HTR-8/SVneo (cell line): ENCODE data around the gene FAM162A.
"Not testable (repeated sequence)": the region's sequence is repeated elsewhere in the genome, so short reads cannot be mapped to it uniquely, and the experiment has no call there.

Experiments used
- DNase-seq: peaks from one replicate; pipeline ENCODE4 v3.0.0; 2011; ENCODE audit warnings: low spot score, mixed read lengths; ENCODE audit not compliant: insufficient read length
- FAIRE-seq: peaks from 2 replicates; lab custom pipeline; 2011; peaks lifted over from hg19 to GRCh38; lab: Jason Lieb, UNC

Gene FAM162A

DNA sequence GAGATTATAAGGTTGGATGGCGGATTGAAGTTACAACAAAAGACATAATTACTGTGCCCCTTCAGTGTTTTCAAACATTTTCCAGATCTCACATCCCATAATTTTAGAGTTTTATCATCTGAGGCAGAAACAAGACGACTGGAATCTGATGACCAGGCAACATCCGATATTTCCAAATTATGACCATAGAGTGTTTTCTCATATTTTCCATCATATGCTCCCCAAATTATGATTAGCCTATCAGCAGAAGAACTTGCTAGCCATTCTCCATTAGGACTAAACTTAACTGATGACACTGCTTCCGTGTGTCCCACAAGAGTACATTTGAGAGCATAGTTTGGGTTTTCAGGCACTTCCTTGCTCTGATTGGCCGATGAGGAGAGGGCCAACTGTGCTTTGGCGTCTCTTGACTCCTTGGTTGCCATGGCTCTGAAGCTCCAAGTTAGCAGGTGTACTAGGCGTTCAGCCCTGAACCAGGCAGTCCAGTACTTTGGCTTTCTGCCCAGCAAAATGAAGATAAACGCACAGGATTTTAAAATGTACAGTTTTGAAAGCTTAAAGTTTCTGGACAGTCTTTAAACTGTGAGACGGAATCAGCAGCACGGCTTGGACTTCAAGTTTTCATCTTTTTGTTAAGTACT lies 31.2 kb downstream of the FAM162A start:
- FAIRE-seq (no peak), DNase-seq (peak; percentile 34)

DNA sequence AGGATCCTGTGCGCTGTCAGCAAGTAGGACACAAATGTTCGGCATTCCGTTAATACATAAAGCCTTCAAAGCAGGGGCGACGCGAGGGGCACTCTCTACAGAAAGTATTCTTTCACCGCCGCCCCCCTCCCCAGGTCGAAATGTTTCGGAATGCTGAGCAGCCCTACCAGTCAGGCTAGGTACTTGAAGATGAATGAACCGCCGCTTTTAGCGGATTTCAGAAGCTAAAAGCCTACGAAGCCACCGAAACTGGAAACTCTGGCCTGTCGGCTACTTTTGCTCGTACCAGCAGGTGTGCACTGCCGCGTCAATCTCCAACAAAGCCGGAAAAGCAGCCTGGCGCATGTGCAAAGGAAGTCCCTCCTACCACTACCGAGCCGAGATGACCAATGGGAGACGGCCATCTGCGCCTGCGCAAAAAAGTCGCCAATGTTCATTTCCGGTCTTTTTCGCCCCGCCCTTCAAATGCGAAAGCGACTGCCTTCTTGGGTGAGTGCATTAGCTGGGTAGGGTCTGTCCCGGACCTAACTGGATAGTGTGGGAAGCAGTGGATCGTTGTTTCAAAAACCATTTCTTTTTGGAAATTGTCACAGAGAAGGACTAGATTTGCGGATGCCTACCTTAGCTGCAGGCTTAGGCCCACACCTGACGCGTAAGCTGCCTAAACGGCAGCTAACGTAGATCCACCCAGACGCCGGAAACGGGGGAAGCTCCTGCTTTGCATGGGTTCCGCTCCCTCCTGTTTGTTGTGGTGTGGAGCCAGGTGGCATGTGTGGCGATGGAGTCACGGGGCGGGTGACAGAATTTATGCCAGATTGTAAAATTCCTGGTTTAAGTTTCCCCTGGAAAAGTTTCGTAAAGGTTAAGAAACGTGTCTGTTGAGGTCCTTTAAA lies 32.0 kb downstream of the FAM162A start, which contains the start of gene WDR5B:
TSS of gene WDR5B (minus strand) at position 301 of the 893 bp plus-strand sequence. CDS start 534 bp downstream, outside the sequence.
- DNase-seq, result peak; percentile 98
- peak; percentile 83 for FAIRE-seq

DNA sequence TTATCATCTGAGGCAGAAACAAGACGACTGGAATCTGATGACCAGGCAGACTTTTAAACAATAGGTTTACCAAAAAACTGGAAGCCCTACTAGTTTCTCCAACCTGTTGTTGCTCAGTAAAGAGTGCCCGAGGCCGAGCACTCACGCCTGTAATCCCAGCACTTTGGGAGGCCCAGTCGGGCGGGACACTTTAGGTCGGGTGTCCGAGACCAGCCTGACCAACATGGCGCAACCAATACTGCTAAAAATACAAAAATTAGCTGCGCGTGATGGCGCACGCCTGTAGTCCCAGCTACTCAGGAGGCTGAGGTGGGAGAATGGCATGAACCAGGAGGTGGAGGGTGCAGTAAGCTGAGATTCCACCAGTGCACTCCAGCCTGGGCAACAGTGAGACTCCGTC lies 33.0 kb downstream of the FAM162A start:
- no peak for DNase-seq
- FAIRE-seq, result no peak

GRCh38 chr3:122421101-122421500 lies 37.1 kb downstream of the FAM162A start:
- DNase-seq (no peak), FAIRE-seq (no peak)

DNA sequence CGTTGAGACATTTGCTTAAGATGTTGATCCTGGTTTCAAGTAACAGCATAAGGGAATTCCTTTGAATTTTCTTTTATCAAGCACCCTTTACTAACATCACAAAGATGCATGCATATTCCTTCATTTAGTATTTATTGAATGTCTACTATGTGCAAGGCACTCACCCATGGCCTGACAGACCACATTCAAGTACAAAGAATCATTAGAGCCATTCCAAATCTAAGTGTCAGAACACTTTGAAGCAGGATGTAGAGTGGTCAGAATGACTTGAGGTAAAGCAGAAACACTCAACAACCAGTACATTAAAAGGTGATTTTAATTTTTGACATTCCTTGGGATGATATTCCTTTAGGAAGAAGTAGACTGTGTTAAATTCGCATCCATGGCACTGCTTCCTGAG lies 37.9 kb downstream of the FAM162A start:
- no peak for FAIRE-seq

GRCh38 chr3:122427857-122428471 lies 44.0 kb downstream of the FAM162A start:
- FAIRE-seq, result no peak
- DNase-seq, result no peak

More for the DNA sequence above, 37.9 kb downstream of the FAM162A start:
- DNase-seq, result no peak

- DNase-seq (no peak), FAIRE-seq (no peak)
These were observed 46.4 kb downstream of the FAM162A start for GRCh38 chr3:122430371-122430770.

DNA sequence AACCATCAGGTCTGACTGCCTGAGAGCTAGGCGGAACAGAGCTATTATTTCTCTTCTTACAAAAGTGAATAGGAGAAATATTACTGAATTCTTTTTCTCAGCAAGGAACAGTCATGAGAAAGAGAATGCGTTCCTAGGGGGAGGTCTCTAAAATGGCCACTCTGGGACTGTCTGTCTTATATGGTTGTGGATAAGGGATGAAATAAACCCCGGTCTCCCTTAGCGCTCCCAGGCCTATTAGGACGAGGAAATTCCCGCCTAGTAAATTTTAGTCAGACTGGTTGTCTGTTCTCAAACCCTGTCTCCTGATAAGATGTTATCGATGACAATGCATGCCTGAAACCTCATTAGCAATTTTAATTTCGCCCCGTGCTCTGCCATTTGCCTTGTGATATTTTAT lies 52.0 kb downstream of the FAM162A start:
- FAIRE-seq, result no peak
- no peak for DNase-seq

DNA sequence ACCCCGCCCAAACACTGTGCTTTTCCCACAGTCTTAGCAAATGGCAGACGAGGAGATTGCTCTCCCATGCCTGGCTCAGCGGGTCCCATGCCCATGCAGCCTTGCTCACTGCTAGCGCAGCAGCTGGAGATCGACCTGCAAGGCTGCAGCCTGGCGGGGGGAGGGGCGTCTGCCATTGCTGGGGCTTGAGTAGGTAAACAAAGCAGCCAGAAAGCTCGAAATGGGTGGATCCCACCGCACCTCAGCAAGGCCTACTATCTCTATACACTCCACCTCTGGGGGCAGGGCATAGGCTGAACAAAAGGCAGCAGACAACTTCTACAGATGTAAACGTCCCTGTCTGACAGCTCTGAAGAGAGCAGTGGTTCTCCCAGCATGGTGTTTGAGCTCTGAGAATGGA lies 59.1 kb downstream of the FAM162A start:
- DNase-seq, result no peak
- FAIRE-seq, result no peak

- not testable (repeated sequence) for DNase-seq, FAIRE-seq
These were observed 59.9 kb downstream of the FAM162A start for GRCh38 chr3:122443762-122444490.

DNA sequence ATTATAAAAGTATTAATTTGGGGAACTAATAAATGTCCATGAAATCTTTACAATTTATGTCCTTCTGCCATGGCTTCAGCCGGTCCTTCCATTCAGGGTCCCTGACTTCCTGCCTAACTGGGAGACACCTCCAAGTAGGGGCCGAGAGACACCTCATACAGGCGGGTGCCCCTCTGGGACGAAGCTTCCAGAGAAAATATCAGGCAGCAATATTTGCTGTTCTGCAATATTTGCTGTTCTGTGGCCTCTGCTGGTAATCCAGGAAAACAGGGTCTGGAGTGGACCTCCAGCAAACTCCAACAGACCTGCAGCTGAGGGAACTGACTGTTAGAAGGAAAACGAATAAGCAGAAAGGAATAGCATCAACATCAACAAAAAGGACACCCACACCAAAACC lies 60.5 kb downstream of the FAM162A start:
- FAIRE-seq, DNase-seq: not testable (repeated sequence)

DNA sequence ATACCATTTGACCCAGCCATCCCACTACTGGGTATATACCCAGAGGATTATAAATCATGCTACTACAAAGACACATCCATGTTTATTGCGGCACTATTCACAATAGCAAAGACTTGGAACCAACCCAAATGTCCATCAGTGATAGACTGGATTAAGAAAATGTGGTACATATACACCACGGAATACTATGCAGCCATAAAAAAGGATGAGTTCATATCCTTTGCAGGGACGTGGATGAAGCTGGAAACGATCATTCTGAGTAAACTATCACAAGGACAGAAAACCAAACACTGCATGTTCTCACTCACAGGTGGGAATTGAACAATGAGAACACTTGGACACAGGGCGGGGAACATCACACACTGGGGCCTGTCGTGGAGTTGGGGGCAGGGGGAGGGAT lies 64.2 kb downstream of the FAM162A start:
- not testable (repeated sequence) for FAIRE-seq

GRCh38 chr3:122451371-122451770 lies 67.4 kb downstream of the FAM162A start:
- DNase-seq, result no peak
- FAIRE-seq, result no peak

More for the DNA sequence above, 64.2 kb downstream of the FAM162A start:
- not testable (repeated sequence) for DNase-seq

GRCh38 chr3:122456074-122456473 lies 72.1 kb downstream of the FAM162A start:
- FAIRE-seq (no peak), DNase-seq (no peak)

DNA sequence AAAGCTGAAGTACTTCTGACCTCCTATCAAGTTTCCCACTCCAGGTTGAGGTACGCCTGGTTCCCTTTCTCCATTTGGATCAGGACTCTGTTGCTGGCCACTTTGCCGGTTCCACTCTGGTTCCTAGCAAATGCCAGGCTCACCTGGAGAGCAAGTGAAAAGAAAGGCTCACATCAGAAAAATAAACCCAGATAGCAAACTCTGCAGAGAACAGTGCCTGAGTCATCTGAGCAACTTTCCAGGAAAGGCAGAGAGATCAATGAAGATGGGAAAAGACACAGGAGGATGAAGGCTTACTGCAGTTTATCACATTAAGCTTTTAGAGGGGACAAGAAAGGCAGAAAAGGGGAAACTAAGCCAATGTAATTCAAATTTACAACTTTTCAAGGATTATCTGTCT lies 73.7 kb downstream of the FAM162A start:
- no peak for FAIRE-seq

GRCh38 chr3:122458992-122459391 lies 75.0 kb downstream of the FAM162A start:
- DNase-seq (peak; percentile 17), FAIRE-seq (no peak)

More for the DNA sequence above, 73.7 kb downstream of the FAM162A start:
- DNase-seq, result no peak

- FAIRE-seq (no peak), DNase-seq (no peak)
These were observed 77.8 kb downstream of the FAM162A start for GRCh38 chr3:122461806-122462205.
